A549 (cell line): ENCODE data around the gene KMO. TPM values are rescaled to one million over a fixed set of nuclear protein-coding genes. Genes with fewer than 3 reads are reported as not detected.

ENCODE experiments used
- ATAC-seq, 2 experiments: fragments of 200-7000 bp in 1 of 2; fragments of >200 bp in 1 of 2; cut with Nextera tagmentation in 1 of 2; cut with Tn5 transposase in 1 of 2; 3 replicates each; pipeline versions ENCODE4 v1.8.0 to v1.9.1; 2018 to 2020; ENCODE audit warnings: mild to moderate bottlenecking in 1 of 2, moderate library complexity in 1 of 2
- CTCF ChIA-PET: fragments of 300-600 bp; sonication (Branson Sonifier 250); formaldehyde crosslinking; extraction: SDS; loops from one replicate; lab custom pipeline; 2021; ENCODE audit warnings: antibody characterized with exemption, inconsistent platforms; lab: Yijun Ruan, JAX
- POLR2A ChIA-PET: fragments of 350-600 bp; formaldehyde crosslinking; extraction: SDS; loops from one replicate; lab custom pipeline; 2021; ENCODE audit warnings: antibody characterized with exemption, inconsistent platforms; lab: Yijun Ruan, JAX
- DNase-seq, 2 experiments: peaks; one replicate each; pipeline versions ENCODE4 v3.0.0 to v3.0.0-alpha.2; 2011 to 2016; ENCODE audit warnings: low read depth in 1 of 2, low spot score in 1 of 2
- FAIRE-seq: peaks from 2 replicates; lab custom pipeline; 2011; peaks lifted over from hg19 to GRCh38; lab: Jason Lieb, UNC
- H3K27ac ChIP-seq, 2 experiments: fragments of >200 bp; sonication (Bioruptor Twin); formaldehyde crosslinking; 3 replicates each; pipeline ENCODE4 v1.5.1; 2016 to 2017
- H3K4me1 ChIP-seq: fragments of >200 bp; sonication (Bioruptor Twin); formaldehyde crosslinking; 3 replicates; pipeline ENCODE4 v1.6.1; 2016
- H3K4me2 ChIP-seq: fragments of >200 bp; sonication (Bioruptor Twin); formaldehyde crosslinking; 3 replicates; pipeline ENCODE4 v1.6.1; 2016
- H3K4me3 ChIP-seq: fragments of >200 bp; sonication (Bioruptor Twin); formaldehyde crosslinking; 3 replicates; pipeline ENCODE4 v1.5.1; 2016
- H3K9me3 ChIP-seq: fragments of >200 bp; sonication (Bioruptor Twin); formaldehyde crosslinking; 3 replicates; pipeline ENCODE4 v1.6.1; 2016
- CBX8 ChIP-seq: fragments of 200-600 bp; sonication (generic); IDR thresholded peaks from 2 replicates; pipeline ENCODE4 v1.6.1; 2016
- CEBPB ChIP-seq, 2 experiments: fragments of >200 bp in 1 of 2; sonication (Bioruptor Twin) in 1 of 2; formaldehyde crosslinking in 1 of 2; IDR thresholded peaks; 2 replicates each; pipeline ENCODE4 v1.6.1; 2012 to 2016
- CHD2 ChIP-seq: fragments of 150-350 bp; IDR thresholded peaks from 2 replicates; pipeline ENCODE4 v1.6.1; 2014; ENCODE audit warnings: low read length; ENCODE audit not compliant: partially characterized antibody
- CHD4 ChIP-seq: fragments of 200-600 bp; sonication (generic); IDR thresholded peaks from 2 replicates; pipeline ENCODE4 v1.6.1; 2016; ENCODE audit warnings: antibody characterized with exemption, mild to moderate bottlenecking, borderline replicate concordance
- EP300 ChIP-seq, 2 experiments: fragments of >200 bp; sonication (Bioruptor Twin); formaldehyde crosslinking; IDR thresholded peaks; 2 replicates in 1 of 2; 3 replicates in 1 of 2; pipeline ENCODE4 v1.6.1; 2016 to 2017
- FOSL2 ChIP-seq, 2 experiments: fragments of 450-650 bp in 1 of 2; fragments of >200 bp in 1 of 2; sonication (Bioruptor Twin) in 1 of 2; formaldehyde crosslinking; IDR thresholded peaks; 2 replicates each; pipeline versions ENCODE4 v1.5.0 to v1.6.1; 2016 to 2020; ENCODE audit warnings: mild to moderate bottlenecking in 1 of 2, moderate library complexity in 1 of 2
- GATA3 ChIP-seq: IDR thresholded peaks from 2 replicates; pipeline ENCODE4 v1.6.1; 2012; ENCODE audit warnings: borderline replicate concordance
- HEYL ChIP-seq: fragments of 250-450 bp; sonication (Bioruptor Pico); IDR thresholded peaks from 2 replicates; pipeline ENCODE4 v1.8.0; 2021; ENCODE audit warnings: mild to moderate bottlenecking, moderate library complexity
- HOXA7 ChIP-seq: fragments of 250-450 bp; sonication (Bioruptor Pico); IDR thresholded peaks from 2 replicates; pipeline ENCODE4 v1.5.0; 2020; ENCODE audit warnings: mild to moderate bottlenecking, moderate library complexity
- JUN ChIP-seq, 2 experiments: fragments of >200 bp; sonication (Bioruptor Twin); formaldehyde crosslinking; IDR thresholded peaks; 2 replicates in 1 of 2; 3 replicates in 1 of 2; pipeline ENCODE4 v1.6.1; 2016 to 2017
- JUNB ChIP-seq: fragments of >200 bp; sonication (Bioruptor Twin); formaldehyde crosslinking; IDR thresholded peaks from 2 replicates; pipeline ENCODE4 v1.6.1; 2016
- MAZ ChIP-seq: fragments of 150-350 bp; IDR thresholded peaks from 2 replicates; pipeline ENCODE4 v1.6.1; 2014; ENCODE audit warnings: antibody characterized with exemption, low read depth, low read length, borderline replicate concordance
- MYC ChIP-seq: IDR thresholded peaks from 2 replicates; pipeline ENCODE4 v1.6.1; 2012; ENCODE audit warnings: mild to moderate bottlenecking, inconsistent platforms, low read length, improper control_type of control experiment, borderline replicate concordance
- NFE2L2 ChIP-seq: fragments of 150-350 bp; conservative IDR thresholded peaks from 2 replicates; pipeline ENCODE4 v1.6.1; 2014; ENCODE audit warnings: low read length
- PHF8 ChIP-seq: fragments of 200-600 bp; sonication (generic); IDR thresholded peaks from 2 replicates; pipeline ENCODE4 v1.6.1; 2016; ENCODE audit warnings: low read depth, mild to moderate bottlenecking, antibody characterized with exemption, moderate library complexity, borderline replicate concordance
- POLR2A ChIP-seq: IDR thresholded peaks from 2 replicates; pipeline ENCODE4 v1.6.1; 2012; ENCODE audit warnings: mild to moderate bottlenecking, low read length
- RAD21 ChIP-seq, 2 experiments: fragments of >200 bp in 1 of 2; sonication (Bioruptor Twin) in 1 of 2; formaldehyde crosslinking in 1 of 2; IDR thresholded peaks in 1 of 2; conservative IDR thresholded peaks in 1 of 2; 2 replicates in 1 of 2; 3 replicates in 1 of 2; pipeline ENCODE4 v1.6.1; 2012 to 2018; ENCODE audit warnings: inconsistent platforms in 1 of 2
- RCOR1 ChIP-seq: fragments of 150-350 bp; IDR thresholded peaks from 2 replicates; pipeline ENCODE4 v1.6.1; 2014; ENCODE audit warnings: antibody characterized with exemption, low read length, low read depth
- SMC3 ChIP-seq: fragments of >200 bp; sonication (Bioruptor Twin); formaldehyde crosslinking; IDR thresholded peaks from 3 replicates; pipeline ENCODE4 v1.6.1; 2018; ENCODE audit warnings: inconsistent platforms
- SREBF2 ChIP-seq: fragments of 450-650 bp; IDR thresholded peaks from 2 replicates; pipeline ENCODE4 v1.6.1; 2014; ENCODE audit warnings: mild to moderate bottlenecking, moderate library complexity
- TP53 ChIP-seq: fragments of 250-450 bp; sonication (Bioruptor Pico); IDR thresholded peaks from 2 replicates; pipeline ENCODE4 v1.5.0; 2021; ENCODE audit warnings: mild to moderate bottlenecking, moderate library complexity
- ZC3H11A ChIP-seq: fragments of 450-650 bp; IDR thresholded peaks from 2 replicates; pipeline ENCODE4 v1.6.1; 2014; ENCODE audit warnings: antibody characterized with exemption, mild to moderate bottlenecking
- WGBS: methylation state at CpG from one replicate; pipeline ENCODE4 v1.1.6; 2017; ENCODE audit errors: missing lambda C conversion rate; 5-methylcytosine and 5-hydroxymethylcytosine counted together
- polyA plus RNA-seq, 4 experiments: library from polyadenylated mRNA; depleted of rRNA in 3 of 4; stranded (reverse); fragments of >200 nt; fragmentation: RNase III in 1 of 4; extraction: RNeasy Plus Mini Kit Qiagen cat#74134 plus additional on column Dnase treatment in 1 of 4; gene quantifications; 2 replicates in 3 of 4; 3 replicates in 1 of 4; pipeline ENCODE4 v1.2.3, GENCODE V29; 2011 to 2017
- TF ChIP-seq, protein P1 (sequence below): IDR thresholded peaks from 2 replicates; pipeline ENCODE4 v1.6.1; 2012
- TF ChIP-seq, protein P2 (sequence below): fragments of >200 bp; sonication (Bioruptor Twin); formaldehyde crosslinking; IDR thresholded peaks from 3 replicates; pipeline ENCODE4 v1.6.1; 2016
- TF ChIP-seq, protein P3 (sequence below): IDR thresholded peaks from 2 replicates; pipeline ENCODE4 v1.6.1; 2012
- TF ChIP-seq, protein P4 (sequence below): fragments of 450-650 bp; IDR thresholded peaks from 2 replicates; pipeline ENCODE4 v1.6.1; 2014; ENCODE audit warnings: antibody characterized with exemption
- TF ChIP-seq, protein P5 (sequence below): IDR thresholded peaks from 2 replicates; pipeline ENCODE4 v1.6.1; 2012; ENCODE audit warnings: low read depth, borderline replicate concordance

KMO gene
- polyA plus RNA-seq, 2 of the 4 experiments (the other 2 are of a cell fraction), result 0.35 to 0.47 TPM

DNA sequence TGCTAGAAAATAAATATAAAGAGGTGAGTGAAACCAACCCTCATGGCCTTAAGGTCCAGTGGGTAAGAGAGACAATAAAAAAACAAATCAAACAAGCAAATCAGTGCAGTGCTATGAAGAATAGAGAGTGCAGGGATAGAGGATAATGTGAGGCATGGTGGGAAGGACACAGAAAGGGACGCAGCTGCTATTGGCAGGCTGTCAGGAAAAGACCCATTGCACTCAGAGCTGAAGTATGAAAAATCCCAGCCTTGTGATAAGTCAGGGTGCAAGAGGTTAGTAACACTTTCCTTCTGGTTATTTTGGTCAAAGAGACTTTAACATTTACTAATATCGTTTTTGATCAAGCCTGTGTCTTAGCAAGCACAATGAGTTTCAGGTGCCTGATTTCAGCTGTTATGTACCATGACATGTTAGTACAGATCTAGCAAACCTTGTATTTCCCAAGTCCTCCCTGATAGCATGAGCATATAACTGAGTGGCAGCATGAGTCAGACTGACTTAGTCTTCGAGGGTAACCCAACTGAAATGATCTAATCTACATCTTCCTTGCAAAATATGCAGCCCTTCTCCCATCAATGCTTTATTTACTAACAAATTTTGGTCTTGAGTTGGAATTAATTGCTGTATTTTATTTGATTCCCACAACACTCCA, 76.3 kb downstream of the KMO start (continued):
- TF ChIP-seq HEYL (CRISPR knock-in tag), result no peak
- TF ChIP-seq, protein P1, sequence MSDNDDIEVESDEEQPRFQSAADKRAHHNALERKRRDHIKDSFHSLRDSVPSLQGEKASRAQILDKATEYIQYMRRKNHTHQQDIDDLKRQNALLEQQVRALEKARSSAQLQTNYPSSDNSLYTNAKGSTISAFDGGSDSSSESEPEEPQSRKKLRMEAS, result no peak
- TF ChIP-seq MYC, result no peak
- TF ChIP-seq, protein P2, sequence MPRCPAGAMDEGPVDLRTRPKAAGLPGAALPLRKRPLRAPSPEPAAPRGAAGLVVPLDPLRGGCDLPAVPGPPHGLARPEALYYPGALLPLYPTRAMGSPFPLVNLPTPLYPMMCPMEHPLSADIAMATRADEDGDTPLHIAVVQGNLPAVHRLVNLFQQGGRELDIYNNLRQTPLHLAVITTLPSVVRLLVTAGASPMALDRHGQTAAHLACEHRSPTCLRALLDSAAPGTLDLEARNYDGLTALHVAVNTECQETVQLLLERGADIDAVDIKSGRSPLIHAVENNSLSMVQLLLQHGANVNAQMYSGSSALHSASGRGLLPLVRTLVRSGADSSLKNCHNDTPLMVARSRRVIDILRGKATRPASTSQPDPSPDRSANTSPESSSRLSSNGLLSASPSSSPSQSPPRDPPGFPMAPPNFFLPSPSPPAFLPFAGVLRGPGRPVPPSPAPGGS, result no peak
- TF ChIP-seq ZC3H11A, result no peak
- no peak for TF ChIP-seq PHF8

DNA sequence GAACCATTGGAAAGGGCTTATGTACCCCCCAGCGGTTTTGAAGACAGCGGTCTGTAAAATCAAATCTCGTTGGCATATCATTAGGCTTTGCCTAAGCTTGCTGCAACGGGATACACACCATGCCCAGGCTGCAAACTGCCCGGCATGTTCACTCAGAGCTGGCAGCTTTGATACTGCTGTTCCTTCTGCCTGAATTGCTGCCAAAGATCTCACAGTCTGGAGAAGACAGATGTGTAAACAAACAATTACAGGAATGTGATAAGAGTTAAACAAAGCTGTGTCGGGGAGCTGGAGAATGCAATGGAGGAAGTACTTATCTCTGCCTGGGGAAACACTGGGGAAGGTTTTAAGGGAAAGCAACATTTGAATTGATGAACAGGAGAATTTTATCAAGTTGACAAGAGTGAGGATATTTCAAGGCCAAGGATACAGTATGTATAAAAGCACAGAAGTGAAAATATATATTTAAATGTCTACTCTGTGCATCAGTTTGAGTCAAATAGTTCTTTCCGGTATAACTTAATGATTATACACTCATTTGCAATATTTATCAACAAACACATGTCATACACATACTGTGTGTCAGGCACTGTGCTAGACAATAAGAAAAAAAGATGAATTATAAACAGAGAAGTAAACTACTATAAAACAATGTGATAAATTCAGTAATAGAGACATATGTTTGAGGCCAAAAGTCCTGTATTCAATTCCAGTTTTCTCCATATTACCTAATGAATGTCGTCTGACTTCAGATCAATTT, 78.1 kb downstream of the KMO start:
- CTCF ChIA-PET, result interaction anchor here (0.6 to 10.4 kb wide), 46 partner anchors 8 to 401 kb away, joined by 3 to 120 read pairs (median 5); partner anchors contain the start of genes CHML, EXO1, FH and KMO
- H3K4me3 ChIP-seq, result 0 out of 3 replicates have a peak overlapping the region, but pooled peaks have one; percentile 11
- H3K4me1 ChIP-seq, result peaks cover 99% of the 10 kb centered on the region
- H3K4me2 ChIP-seq, result peak overlapping the region; percentile 68
- WGBS, result 11% methylated on average over 8 of the region's 8 CpGs
- ATAC-seq (peak; percentile 41 to 73), DNase-seq (peak; percentile 36 to 86), FAIRE-seq (peak; percentile 89)
- POLR2A ChIA-PET, result interaction anchor here (0.6 to 1.3 kb wide), 3 partner anchors 17 to 78 kb away, joined by 3 to 5 read pairs (median 4); partner anchors contain the start of gene KMO
- peak; percentile 91 for TF ChIP-seq GATA3
- peak; percentile 60 for TF ChIP-seq JUNB
- no peak for TF ChIP-seq POLR2A
- TF ChIP-seq CEBPB (IDR thresholded peaks at IDR 0.05), result peak in 1 of 2 experiments; percentile 60; a peak in 1 of 4 replicates
- TF ChIP-seq, protein P3, sequence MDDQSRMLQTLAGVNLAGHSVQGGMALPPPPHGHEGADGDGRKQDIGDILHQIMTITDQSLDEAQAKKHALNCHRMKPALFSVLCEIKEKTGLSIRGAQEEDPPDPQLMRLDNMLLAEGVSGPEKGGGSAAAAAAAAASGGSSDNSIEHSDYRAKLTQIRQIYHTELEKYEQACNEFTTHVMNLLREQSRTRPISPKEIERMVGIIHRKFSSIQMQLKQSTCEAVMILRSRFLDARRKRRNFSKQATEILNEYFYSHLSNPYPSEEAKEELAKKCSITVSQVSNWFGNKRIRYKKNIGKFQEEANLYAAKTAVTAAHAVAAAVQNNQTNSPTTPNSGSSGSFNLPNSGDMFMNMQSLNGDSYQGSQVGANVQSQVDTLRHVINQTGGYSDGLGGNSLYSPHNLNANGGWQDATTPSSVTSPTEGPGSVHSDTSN, result 0 out of 2 replicates have a peak, but pooled peaks have one; percentile 51
- no peak for TF ChIP-seq MAZ
- TF ChIP-seq JUN (IDR thresholded peaks at IDR 0.05), result peak in 1 of 2 experiments; percentile 48; a peak in 3 of 5 replicates
- TF ChIP-seq, protein P1, result peak; percentile 72
- TF ChIP-seq CHD4, result no peak
- TF ChIP-seq EP300 (IDR thresholded peaks at IDR 0.05), result peak in 1 of 2 experiments; percentile 28; a peak in 2 of 5 replicates
- peak; percentile 26 to 35; a peak in 4 of 5 replicates for TF ChIP-seq RAD21 (conservative IDR thresholded peaks at IDR 0.05 in 1 of 2, IDR thresholded peaks at IDR 0.05 in 1 of 2)
- peak overlapping the region; percentile 89 to 90 for H3K27ac ChIP-seq
- no peaks in the 10 kb centered on the region for H3K9me3 ChIP-seq

DNA sequence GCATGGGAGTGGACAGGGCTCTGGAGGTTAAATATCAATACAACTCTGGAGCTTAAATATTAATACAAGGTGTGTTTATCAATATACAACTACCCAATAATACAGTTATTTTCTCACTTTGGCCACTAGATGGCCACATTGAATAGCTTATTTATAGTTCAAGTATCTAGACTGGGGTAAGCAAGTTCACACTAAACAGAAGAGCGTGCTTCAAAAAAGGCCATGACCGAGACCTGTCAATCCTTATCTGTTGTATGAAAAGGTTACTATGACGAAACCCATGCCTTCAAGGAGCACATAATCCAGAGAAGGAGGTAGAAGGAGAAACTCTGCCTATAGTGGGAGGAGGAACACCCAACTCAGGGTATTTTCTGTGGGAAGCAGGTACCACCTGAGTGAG, 78.9 kb downstream of the KMO start:
- H3K27ac ChIP-seq, result peak overlapping the region; percentile 89 to 90
- POLR2A ChIA-PET, result interaction anchor here (1.1 to 1.3 kb wide), 2 partner anchors 16 to 20 kb away, joined by 4 to 5 read pairs; no protein-coding TSS in a partner anchor
- TF ChIP-seq CBX8 (no peak), CEBPB (IDR thresholded peaks at IDR 0.05) (peak in 1 of 2 experiments; percentile 80; a peak in 2 of 4 replicates), MYC (no peak), CHD2 (no peak), MAZ (no peak), RCOR1 (no peak), FOSL2 (IDR thresholded peaks at IDR 0.05) (no peak), FOSL2 (CRISPR knock-in tag; IDR thresholded peaks at IDR 0.05) (0 out of 2 replicates have a peak, but pooled peaks have one; percentile 13), TP53 (CRISPR knock-in tag) (no peak), RAD21 (conservative IDR thresholded peaks at IDR 0.05 in 1 of 2, IDR thresholded peaks at IDR 0.05 in 1 of 2) (peak; percentile 89), SREBF2 (no peak), SMC3 (peak; percentile 80), GATA3 (peak; percentile 58; the same call in 1 of the 2 replicates), NFE2L2 (no peak), HOXA7 (CRISPR knock-in tag) (no peak)
- TF ChIP-seq, protein P1, result peak; percentile 73; the same call in 1 of the 2 replicates
- TF ChIP-seq, protein P4, sequence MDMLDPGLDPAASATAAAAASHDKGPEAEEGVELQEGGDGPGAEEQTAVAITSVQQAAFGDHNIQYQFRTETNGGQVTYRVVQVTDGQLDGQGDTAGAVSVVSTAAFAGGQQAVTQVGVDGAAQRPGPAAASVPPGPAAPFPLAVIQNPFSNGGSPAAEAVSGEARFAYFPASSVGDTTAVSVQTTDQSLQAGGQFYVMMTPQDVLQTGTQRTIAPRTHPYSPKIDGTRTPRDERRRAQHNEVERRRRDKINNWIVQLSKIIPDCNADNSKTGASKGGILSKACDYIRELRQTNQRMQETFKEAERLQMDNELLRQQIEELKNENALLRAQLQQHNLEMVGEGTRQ, result no peak
- TF ChIP-seq, protein P5, sequence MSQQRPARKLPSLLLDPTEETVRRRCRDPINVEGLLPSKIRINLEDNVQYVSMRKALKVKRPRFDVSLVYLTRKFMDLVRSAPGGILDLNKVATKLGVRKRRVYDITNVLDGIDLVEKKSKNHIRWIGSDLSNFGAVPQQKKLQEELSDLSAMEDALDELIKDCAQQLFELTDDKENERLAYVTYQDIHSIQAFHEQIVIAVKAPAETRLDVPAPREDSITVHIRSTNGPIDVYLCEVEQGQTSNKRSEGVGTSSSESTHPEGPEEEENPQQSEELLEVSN, result peak; percentile 25; the same call in 1 of the 2 replicates

More for the DNA sequence above, 78.9 kb downstream of the KMO start:
- DNase-seq, result peak; percentile 57 to 90
- peak; percentile 41 to 63 for ATAC-seq
- FAIRE-seq, result peak; percentile 67
- H3K4me1 ChIP-seq, result peaks cover 95% of the 10 kb centered on the region
- WGBS, result 1% methylated on average over 3 of the region's 3 CpGs
- CTCF ChIA-PET, result interaction anchor here (0.6 to 10.4 kb wide), 56 partner anchors 9 to 1509 kb away, joined by 3 to 120 read pairs (median 4); partner anchors contain the start of genes CHML, EXO1, FH and KMO
- no peak overlapping the region for H3K4me3 ChIP-seq
- H3K9me3 ChIP-seq, result no peaks in the 10 kb centered on the region
- H3K4me2 ChIP-seq, result peak overlapping the region; percentile 68
